Stimulated activated CD8-positive, alpha-beta memory T cell treated with anti-CD3 and anti-CD28 coated beads, Interleukin-4, amount 100 ng/mL, for 48 hours (primary cell): ENCODE data around the gene MDFI.

ENCODE experiments used
- DNase-seq: peaks from one replicate; pipeline ENCODE4 v3.0.0-alpha.2; 2020

The MDFI gene

DNA sequence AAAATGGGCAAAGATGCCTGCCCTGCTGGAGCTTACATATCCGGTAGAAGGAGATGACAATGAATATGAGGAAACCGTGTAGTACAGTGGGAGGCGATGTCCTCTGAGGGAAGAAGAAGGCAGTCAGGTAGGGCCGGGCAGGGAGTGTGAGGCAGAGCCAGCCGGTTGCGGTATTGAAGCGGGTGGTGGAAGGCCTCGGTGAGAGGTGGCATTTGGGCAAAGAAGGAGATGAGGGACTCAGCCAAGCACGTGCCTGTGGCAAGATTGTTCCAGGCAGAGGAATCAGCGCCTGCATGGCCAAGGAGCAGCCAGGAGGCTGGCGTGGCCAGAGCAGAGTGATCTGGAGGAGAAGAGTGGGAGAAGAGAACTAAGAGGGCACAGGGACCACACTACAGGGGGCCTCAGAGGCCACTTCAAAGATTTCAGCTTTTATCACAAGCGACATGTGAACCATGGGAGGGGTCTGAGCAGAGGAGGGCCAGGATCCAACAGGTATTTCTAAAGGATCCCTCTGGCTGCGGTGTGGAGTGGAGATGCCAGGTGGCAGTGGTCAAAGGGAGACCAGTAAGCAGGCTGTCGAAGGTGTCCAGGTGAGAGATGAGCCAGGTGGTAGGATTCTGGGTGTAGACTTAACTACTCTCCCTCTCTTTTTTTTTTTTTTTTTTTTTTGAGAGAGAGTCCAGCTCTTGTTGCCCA lies 13.8 kb downstream of the MDFI start:
- no peak for DNase-seq

DNA sequence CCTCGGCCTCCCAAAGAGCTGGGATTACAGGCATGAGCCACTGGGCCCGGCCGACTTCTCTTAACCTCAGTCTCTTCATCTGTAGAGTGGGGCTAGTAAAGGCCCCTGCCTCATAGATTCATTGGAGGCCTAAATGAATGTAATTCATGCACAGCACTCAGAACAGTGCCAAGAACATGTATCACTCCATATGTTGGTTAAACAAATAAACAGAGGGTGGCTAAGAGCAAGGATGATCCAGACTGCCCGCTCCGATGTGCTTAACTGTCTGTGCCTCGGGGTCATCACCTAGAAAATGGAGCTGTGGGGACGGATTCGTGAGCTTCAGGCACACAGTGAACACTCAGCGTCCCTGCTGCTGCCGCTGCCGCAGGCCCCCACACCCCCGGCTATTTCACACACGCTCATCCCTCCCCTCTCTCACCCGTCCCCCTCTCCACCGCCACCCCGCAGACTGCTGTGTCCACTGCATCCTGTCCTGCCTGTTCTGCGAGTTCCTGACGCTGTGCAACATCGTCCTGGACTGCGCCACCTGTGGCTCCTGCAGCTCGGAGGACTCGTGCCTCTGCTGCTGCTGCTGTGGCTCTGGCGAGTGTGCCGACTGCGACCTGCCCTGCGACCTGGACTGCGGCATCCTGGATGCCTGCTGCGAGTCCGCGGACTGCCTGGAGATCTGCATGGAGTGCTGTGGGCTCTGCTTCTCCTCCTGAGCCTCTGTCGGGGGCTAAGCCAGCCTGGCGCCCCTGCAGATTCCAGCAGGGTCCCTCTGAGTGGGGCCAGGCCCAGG lies 14.8 kb downstream of the MDFI start:
- DNase-seq = no peak

GRCh38 chr6:41653691-41654090 lies 15.4 kb downstream of the MDFI start:
- no peak for DNase-seq

- DNase-seq = no peak
These were observed 16.0 kb downstream of the MDFI start for GRCh38 chr6:41654151-41654697.

DNA sequence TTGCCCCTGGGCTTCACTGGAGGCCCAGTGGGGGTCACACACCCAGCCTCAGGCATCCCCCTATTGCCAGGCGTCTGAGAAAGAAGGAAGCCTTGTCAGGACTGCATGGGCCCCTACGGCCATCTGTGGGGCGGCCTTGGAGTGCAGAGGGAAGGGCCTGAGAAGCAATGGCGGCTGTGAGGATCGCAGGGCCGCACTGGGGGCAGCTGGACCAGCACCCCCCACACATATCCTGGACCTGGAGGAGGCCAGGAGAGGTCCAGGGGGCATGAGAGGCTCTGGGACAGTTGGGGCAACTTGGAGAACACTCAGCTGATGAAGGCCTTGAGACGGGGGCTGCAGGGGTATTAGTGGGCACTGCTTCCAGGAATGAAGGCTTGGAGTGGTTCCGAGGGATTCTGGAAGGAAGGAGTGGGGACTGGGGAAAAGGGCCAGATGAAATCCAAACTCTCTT lies 16.5 kb downstream of the MDFI start:
- DNase-seq = no peak

DNA sequence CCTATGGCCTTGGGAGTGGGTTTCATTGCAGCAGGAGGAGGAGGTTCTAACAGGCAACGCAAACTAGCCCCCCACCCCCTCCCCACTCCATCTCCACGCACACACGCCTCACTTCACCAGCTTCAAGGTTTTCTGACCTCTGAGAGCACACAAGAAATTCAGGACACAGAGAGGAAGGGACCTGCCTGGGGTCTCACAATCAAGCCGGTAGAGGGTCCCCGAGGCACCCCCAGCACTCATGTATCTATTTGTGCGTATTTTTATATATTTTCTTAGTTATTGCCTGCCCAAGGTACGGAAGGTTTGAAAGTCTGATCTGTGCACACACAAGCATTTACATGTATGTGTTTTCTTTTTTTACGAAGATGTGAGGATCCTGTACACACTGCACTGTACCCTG lies 16.9 kb downstream of the MDFI start:
- DNase-seq = no peak

GRCh38 chr6:41655646-41656001 lies 17.4 kb downstream of the MDFI start:
- no peak for DNase-seq

DNA sequence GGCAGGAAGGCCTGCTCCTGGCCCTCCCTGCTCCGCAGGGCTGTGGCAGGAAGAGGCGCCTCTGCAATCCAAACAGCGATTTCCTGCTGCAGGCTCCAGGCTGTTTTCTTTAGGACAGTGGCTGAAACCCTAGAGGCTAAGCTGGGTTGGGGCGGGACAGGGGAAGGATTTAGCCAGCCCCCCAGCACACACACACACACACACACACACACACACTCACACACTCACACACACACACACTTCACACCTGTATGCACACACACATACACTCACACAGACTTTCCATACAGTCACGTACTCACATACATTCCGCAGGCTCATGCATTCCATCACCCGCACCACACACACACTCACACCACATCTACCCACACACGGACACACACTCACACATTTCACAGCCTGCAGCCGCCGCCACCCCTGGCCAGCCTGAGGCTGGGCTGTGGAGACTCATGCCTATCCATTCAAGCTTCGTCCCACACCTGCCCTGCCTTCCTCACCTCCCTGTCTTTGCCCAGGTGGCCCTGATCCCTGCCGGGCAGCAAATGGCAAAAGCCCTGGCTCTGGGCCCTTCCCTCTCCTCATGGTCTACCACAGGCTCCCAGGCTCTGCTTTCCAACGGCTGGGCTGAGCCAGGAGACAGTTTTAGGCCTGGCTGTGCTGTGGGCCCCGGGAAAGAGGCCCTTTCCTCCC lies 17.9 kb downstream of the MDFI start:
- no peak for DNase-seq

- no peak for DNase-seq
These were observed 19.1 kb downstream of the MDFI start for GRCh38 chr6:41657131-41658094.

GRCh38 chr6:41658636-41659035 lies 20.4 kb downstream of the MDFI start:
- no peak for DNase-seq

DNA sequence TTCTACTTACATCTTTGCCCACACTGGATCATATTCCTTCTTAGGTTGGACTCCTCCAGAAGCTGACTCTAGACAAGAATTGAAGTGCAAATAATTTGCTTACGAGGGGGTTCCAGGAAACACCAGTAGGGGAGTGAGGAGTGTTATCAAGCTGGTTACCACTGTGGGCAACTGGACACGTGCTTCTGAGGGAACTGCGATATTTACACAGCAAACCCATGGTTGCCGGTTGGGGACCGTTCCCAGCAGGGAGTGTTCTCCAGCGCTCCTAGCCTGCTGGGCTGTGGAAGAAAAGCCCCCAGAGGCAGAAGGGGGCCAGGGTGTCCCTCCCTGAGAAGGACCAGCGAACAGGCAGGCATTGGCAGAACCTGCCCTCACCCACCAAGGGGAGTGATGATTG lies 21.7 kb downstream of the MDFI start:
- no peak for DNase-seq

DNA sequence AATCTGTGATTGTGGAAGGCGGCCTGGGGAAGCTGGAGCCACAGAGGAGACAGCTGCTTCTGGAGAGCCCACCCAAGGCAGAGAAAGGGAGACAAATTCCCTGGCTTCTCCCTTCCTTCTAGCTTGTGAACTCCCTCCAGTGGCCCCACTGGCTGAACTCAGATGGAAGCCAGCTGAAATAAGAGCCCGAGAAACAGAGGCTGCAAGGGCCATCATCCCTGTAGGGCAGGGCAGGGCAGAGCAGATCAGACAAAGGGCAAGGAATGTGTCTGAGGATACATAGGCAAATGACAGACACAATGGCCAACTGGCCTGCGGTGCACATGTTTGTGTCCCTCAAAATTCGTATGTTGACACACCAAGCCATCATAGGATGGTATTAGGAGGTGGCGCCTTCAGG lies 25.3 kb downstream of the MDFI start:
- DNase-seq = no peak

GRCh38 chr6:41664271-41664670 lies 26.0 kb downstream of the MDFI start:
- DNase-seq = no peak

DNA sequence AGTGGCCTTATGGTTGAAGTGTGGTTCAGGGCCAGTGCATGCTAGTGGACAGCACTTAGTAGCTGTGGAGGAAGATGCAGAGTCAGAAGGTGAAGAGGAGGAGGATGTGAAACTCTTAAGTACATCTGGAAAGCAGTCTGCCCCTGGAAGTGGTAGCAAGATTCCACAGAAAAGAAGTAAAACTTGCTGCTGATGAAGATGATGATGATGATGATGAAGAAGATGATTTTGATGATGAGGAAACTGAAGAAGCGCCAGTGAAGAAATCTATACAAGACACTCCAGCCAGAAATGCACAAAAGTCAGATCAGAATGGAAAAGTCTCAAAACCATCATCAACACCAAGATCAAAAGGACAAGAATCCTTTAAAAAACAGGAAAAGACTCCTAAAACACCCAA lies 28.9 kb downstream of the MDFI start:
- no peak for DNase-seq

- DNase-seq = no peak
These were observed 30.7 kb downstream of the MDFI start for GRCh38 chr6:41668968-41669367.

DNA sequence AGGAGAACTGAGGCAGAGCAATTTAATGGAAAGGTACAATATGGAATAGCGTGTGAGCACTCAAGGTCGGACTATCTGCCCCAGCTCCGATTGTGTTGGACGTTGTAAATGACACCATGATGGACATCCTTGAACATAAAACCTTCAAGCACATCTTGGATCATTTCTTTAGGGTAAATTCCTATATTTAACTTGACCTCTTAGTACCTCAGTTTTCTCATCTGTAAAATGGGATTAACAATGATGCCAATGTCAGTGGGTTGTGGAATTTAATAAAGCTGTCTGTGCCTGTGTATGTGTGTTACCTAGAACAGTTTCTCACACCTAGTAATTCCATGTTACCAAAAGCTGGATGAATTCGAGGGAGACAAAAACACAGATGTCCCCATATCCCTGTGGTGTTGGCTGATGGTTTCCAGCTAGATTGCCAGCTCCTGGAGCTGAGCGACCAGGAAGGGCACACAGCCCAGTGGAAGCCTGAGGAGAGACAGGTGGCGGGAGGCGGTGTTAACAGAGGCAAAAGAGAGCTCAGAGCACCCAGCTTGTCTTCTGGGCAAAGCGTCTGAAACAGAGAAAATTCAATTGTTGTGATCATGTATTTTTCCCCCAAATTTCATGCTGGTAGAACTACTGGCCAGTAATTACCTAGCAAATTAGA lies 32.6 kb downstream of the MDFI start:
- no peak for DNase-seq

DNA sequence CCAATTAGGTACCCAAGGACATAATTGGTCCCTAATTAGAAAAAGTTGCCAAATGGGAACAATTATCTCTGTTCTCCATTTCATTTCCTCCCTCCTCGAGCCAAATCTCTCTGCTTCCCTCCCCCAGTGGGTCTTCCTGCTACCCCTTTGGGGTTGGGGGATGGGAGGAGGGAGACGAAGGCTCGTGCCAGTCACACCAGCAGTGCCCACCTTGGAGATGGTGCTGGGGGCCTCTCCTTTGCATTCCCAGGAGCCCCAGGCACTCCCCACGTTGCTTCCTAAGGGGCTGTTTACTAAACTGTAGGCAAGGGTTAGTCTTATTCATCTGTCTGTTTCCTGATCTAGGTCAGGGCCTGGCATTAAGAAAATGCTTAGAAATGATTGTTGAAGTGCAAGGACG lies 33.1 kb downstream of the MDFI start:
- no peak for DNase-seq

DNA sequence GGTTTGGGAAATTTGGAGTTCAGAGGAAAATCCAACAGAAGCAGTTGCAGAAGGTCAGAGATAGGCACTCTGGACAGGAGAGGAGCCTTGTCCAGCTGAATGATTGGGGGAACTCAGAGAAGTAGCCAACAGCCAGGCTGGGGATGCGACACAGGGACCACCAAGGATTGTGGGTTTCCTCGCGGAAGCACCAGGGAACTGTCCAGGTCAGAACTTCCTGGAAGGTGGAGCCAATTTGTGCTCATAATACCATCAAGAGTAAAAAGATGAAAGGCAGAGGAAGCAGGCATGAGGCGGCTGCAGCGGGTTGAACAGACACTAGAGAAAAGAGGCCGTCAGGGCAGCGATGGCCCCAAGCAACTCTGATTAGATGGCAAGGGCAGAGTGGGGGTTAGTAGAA lies 33.7 kb downstream of the MDFI start:
- no peak for DNase-seq

DNA sequence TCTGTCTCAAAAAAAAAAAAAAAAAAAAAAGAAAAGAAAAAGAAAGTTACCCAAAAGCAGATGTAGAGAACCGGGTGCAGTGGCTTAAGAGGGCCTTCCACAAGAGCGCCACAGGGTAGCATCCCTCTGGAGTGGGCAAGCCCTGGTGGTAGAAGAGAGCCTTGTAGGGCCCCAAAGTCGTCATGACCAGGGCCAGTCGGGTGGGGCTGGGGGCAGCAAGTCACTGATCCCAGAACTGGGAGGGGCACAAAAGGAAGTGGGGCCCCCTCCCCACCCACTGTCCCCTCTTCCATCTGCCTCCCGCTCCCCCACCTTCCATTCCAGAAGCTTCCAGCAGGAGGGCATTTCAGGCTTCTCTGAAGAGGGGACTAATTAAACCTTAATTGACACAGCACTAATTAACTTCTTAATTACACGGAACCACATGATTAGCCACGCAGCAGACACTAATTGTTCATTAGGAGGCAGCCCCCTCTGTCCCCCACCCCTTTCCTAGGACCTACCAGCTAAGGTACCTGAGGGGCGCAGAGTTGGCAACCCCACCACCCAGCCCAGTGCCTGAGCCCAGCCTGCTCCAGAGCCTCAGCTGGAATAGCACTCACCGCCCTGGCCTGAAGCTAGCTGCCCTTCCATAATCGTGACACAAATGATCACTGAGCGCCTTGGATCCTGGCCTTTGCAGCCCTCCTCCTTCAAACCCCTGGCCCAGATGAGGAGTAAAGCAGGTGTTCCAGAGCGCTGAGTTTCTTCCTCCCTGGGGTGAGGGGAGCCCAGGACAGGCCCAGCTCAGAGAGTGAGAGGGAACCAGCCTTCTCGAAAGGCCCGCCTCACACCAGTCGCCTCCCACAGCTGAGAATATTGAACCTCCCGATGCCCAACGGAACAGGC lies 34.8 kb downstream of the MDFI start:
- no peak for DNase-seq

GRCh38 chr6:41673704-41674000 lies 35.4 kb downstream of the MDFI start:
- DNase-seq = no peak
